ENCODE data around the gene USP3. TPM values are rescaled to one million over a fixed set of nuclear protein-coding genes. Genes with fewer than 3 reads are reported as not detected.

The USP3 gene
- total RNA-seq, 4 donors from 2014 or later: 36.6 to 50.3 (median 45.5) TPM

GRCh38 chr15:63565536-63566186 lies 61.3 kb downstream of the USP3 start:
- no peak for ATAC-seq
- 72 to 79% methylated on average over 2 of the region's 2 CpGs for WGBS, 2 donors (ENCODE audit: low coverage in 1 of 2)
- TF ChIP-seq POLR2AphosphoS5 (IDR thresholded peaks at IDR 0.05) (no peak), POLR2A (IDR thresholded peaks at IDR 0.05) (no peak), EP300 (IDR thresholded peaks at IDR 0.05) (no peak)
- TF ChIP-seq, protein P1, sequence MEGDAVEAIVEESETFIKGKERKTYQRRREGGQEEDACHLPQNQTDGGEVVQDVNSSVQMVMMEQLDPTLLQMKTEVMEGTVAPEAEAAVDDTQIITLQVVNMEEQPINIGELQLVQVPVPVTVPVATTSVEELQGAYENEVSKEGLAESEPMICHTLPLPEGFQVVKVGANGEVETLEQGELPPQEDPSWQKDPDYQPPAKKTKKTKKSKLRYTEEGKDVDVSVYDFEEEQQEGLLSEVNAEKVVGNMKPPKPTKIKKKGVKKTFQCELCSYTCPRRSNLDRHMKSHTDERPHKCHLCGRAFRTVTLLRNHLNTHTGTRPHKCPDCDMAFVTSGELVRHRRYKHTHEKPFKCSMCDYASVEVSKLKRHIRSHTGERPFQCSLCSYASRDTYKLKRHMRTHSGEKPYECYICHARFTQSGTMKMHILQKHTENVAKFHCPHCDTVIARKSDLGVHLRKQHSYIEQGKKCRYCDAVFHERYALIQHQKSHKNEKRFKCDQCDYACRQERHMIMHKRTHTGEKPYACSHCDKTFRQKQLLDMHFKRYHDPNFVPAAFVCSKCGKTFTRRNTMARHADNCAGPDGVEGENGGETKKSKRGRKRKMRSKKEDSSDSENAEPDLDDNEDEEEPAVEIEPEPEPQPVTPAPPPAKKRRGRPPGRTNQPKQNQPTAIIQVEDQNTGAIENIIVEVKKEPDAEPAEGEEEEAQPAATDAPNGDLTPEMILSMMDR (IDR thresholded peaks at IDR 0.05): no peak
- no peak overlapping the region for H3K4me3 ChIP-seq
- H3K4me1 ChIP-seq: peaks cover 0 to 10% (median 0%) of the 10 kb centered on the region in 3 donors
- H3K27me3 ChIP-seq: no peaks in the 10 kb centered on the region
- H3K27ac ChIP-seq: no peak overlapping the region
- peaks cover 0 to 74% of the 10 kb centered on the region in 2 donors for H3K36me3 ChIP-seq
- H3K9me3 ChIP-seq: no peaks in the 10 kb centered on the region

GRCh38 chr15:63572749-63573464 lies 68.5 kb downstream of the USP3 start:
- 47 to 73% methylated on average over 4 to 7 of the region's 7 CpGs for WGBS, 2 donors (ENCODE audit: low coverage in 1 of 2)
- Histone ChIP-seq H3K9me3 (no peaks in the 10 kb centered on the region), H3K27me3 (no peaks in the 10 kb centered on the region), H3K4me3 (no peak overlapping the region), H3K27ac (no peak overlapping the region), H3K36me3 (peaks cover 3 to 79% of the 10 kb centered on the region in 2 donors), H3K4me1 (no peaks in the 10 kb centered on the region)
- TF ChIP-seq POLR2AphosphoS5 (IDR thresholded peaks at IDR 0.05): no peak
- no peak for TF ChIP-seq EP300 (IDR thresholded peaks at IDR 0.05)
- no peak for TF ChIP-seq POLR2A (IDR thresholded peaks at IDR 0.05)
- no peak for ATAC-seq

GRCh38 chr15:63573533-63573932 lies 69.1 kb downstream of the USP3 start:
- Histone ChIP-seq H3K27ac (no peak overlapping the region), H3K4me1 (peaks cover 0 to 1% (median 0%) of the 10 kb centered on the region in 3 donors), H3K36me3 (peaks cover 3 to 74% of the 10 kb centered on the region in 2 donors), H3K27me3 (no peaks in the 10 kb centered on the region), H3K9me3 (no peaks in the 10 kb centered on the region), H3K4me3 (no peak overlapping the region)
- TF ChIP-seq POLR2A (IDR thresholded peaks at IDR 0.05): no peak
- TF ChIP-seq, protein P1 (IDR thresholded peaks at IDR 0.05): no peak
- TF ChIP-seq EP300 (IDR thresholded peaks at IDR 0.05): no peak
- TF ChIP-seq POLR2AphosphoS5 (IDR thresholded peaks at IDR 0.05): no peak
- ATAC-seq: no peak

DNA sequence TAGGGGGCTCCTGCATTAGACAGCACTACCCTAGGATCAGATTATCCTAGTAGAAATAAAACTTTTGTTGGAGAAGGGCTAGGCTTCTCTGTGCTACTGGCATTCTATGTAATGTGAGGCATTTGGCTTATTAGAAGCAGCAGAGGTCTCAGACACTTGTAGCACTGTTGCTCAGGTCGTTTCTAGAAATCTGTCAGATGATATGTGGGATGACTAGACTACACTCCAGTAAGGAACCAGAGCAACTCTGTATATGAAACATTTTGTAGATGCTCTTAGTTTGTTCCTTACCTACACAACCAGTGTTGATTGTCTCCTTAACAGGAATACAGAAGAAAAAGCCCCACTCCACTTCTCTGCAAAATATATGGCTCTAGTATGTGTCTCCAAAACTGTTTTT lies 70.9 kb downstream of the USP3 start:
- Histone ChIP-seq H3K4me1 (peaks cover 0 to 8% (median 0%) of the 10 kb centered on the region in 3 donors), H3K36me3 (peaks cover 3 to 65% of the 10 kb centered on the region in 2 donors), H3K27ac (no peak overlapping the region), H3K9me3 (no peaks in the 10 kb centered on the region), H3K27me3 (no peaks in the 10 kb centered on the region), H3K4me3 (no peak overlapping the region)
- 33 to 50% methylated on average over 1 of the region's 1 CpG for WGBS, 2 donors (ENCODE audit: low coverage in 1 of 2)
- TF ChIP-seq, protein P1 (IDR thresholded peaks at IDR 0.05): no peak
- TF ChIP-seq EP300 (IDR thresholded peaks at IDR 0.05) (no peak), POLR2A (IDR thresholded peaks at IDR 0.05) (no peak), POLR2AphosphoS5 (IDR thresholded peaks at IDR 0.05) (no peak)
- no peak for ATAC-seq

- no peak for ATAC-seq
- Histone ChIP-seq H3K4me1 (peaks cover 0 to 8% (median 0%) of the 10 kb centered on the region in 3 donors), H3K27me3 (no peaks in the 10 kb centered on the region), H3K9me3 (no peaks in the 10 kb centered on the region), H3K4me3 (no peak overlapping the region), H3K36me3 (peaks cover 0 to 60% of the 10 kb centered on the region in 2 donors), H3K27ac (no peak overlapping the region)
- WGBS, 2 donors (ENCODE audit: low coverage in 1 of 2): 79% methylated on average over 6 of the region's 6 CpGs
- TF ChIP-seq EP300 (IDR thresholded peaks at IDR 0.05) (no peak), POLR2AphosphoS5 (IDR thresholded peaks at IDR 0.05) (no peak)
- TF ChIP-seq, protein P1 (IDR thresholded peaks at IDR 0.05): no peak
These were observed 72.0 kb downstream of the USP3 start for GRCh38 chr15:63576441-63576840.

Data from gastroesophageal sphincter (tissue), 4 donors.